Stimulated activated CD8-positive, alpha-beta memory T cell treated with anti-CD3 and anti-CD28 coated beads, Interleukin-4, amount 100 ng/mL, for 1 hour (primary cell): ENCODE measurements around the gene ZBTB43.

Experiments
- DNase-seq, 2 donors: peaks; one replicate each; pipeline ENCODE4 v3.0.0-alpha.2; 2020; ENCODE audit warnings: low read depth in 2 of 2, low spot score in 1 of 2

ZBTB43 gene

GRCh38 chr9:126856326-126856877 lies 51.6 kb downstream of the ZBTB43 start:
- no peak for DNase-seq

DNA sequence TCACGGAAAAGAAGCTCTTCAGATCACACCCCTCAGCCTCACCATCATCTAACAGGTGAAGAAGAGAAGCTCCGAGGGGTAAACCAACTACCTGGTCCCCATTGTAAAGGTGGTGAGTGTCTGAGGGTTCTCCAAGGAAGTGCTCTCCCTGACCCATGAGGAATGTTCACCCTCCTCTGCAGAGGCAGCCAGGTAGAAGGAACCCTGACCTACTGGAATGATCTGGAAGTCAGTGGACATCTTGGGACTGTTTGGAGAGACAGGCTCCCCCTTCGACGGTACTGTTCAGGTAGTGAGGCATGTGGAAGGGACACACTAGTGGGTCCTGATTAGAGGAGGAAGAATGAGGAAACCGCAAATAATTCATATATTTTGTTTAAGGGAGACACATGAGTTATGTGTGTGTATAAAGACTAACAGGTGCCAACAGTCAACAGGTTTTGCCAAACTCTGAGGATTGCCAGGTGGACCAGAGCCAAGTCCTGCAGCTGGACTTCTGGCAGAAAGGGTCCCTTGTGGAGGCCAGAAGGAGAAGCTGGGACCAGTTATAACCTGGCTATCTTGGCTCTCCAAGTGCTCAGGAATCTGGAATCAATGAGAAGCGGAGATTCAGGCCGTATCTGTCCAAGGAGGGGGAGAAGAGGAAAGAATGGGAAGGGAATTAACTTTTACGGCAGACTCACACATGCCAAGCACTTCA lies 52.6 kb downstream of the ZBTB43 start:
- DNase-seq = no peak

GRCh38 chr9:126859111-126859510 lies 54.3 kb downstream of the ZBTB43 start:
- no peak for DNase-seq

DNA sequence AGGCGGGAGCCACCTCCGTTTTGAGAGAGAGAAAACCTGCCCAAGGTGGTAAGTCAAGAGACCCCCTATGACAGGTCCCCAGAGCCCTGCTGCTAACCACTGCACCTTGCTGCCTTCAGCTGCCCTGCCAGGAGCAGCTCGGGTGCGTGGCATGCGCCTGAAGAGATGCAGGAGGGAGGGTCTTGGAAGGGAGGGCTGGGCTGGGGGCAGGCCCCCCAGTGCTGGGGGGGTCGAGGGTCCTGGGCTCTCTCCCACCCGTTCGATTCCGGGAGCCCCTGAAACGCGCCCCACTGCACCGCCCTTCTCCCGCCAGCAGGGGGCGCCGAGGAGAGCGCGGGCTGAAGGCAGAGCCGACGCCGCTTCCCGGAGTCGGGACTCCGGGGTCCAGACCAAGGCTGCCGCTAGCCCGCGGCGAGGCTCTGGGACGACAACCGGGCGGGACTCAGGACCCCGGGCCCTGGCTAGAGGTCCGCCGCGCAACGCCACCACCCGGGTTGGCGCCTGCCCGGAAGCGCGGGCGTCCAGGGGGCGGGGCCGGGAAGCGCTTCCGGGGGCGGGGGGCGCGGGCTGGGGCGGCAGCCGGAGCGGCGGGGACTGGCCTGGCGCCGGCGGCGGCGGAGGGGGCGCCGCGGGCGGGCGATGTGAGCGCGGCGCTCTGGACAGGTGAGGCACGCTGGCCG lies 55.4 kb downstream of the ZBTB43 start, which contains the start of gene ZBTB34:
ZBTB34 (plus strand) TSS at position 563 of the 680 bp plus-strand sequence. CDS start 18,761 bp downstream, outside the sequence.
- peak; percentile 57 to 60 for DNase-seq

DNA sequence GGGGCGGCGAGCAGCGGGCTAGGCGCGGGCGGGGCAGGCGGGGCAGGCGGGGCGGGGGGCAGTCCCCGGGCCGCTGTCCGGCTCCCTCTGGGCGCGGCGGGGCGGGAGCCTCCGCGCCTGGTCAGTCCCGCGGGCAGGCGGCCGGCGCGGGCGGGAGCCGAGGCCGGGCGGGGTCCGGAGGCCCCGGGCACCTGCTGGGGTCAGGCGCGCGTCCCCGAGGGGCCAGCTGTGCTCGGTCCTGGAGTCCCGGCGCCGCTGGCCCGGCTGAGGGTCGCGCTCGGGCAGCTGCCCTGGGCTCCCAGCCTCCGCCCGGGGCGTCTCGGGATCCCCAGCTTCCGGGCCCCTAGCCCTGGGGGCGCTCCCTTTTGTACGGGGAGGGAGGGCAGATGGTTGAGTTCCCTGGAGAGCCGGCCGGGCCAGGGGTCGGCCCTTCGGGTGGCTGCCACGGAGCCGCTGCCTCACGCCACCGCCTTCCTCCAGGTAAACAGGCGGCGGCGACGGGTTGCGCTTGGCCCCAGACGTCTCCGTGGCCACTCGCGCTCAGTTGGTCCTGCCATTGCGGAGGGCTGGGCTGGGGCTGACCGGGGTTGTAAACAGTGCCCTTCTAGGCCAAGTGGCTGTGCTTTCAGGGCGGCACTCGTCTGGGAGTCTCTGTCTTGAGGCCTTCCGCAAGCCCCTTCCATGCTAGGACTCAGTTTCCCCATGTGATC lies 56.1 kb downstream of the ZBTB43 start:
- DNase-seq = no peak

DNA sequence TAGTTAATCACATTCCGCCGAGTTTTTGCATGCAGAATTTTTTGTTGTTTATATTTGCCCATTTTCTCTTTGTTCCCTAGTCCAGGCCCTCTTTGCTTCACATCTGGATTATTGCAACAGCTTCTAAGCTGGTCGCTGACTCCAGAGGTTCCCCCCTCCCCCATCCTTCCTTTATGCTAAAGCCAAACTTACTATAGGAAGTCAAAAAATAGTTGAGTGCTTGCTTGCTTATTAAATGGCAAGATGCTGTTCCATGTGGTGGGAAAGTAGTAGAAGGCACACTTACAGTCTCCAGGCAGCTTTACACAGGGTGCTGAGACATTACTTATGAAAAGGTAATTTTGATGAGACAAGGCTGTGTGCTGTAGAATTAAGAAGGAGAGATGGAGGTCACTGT lies 56.9 kb downstream of the ZBTB43 start:
- DNase-seq = no peak

DNA sequence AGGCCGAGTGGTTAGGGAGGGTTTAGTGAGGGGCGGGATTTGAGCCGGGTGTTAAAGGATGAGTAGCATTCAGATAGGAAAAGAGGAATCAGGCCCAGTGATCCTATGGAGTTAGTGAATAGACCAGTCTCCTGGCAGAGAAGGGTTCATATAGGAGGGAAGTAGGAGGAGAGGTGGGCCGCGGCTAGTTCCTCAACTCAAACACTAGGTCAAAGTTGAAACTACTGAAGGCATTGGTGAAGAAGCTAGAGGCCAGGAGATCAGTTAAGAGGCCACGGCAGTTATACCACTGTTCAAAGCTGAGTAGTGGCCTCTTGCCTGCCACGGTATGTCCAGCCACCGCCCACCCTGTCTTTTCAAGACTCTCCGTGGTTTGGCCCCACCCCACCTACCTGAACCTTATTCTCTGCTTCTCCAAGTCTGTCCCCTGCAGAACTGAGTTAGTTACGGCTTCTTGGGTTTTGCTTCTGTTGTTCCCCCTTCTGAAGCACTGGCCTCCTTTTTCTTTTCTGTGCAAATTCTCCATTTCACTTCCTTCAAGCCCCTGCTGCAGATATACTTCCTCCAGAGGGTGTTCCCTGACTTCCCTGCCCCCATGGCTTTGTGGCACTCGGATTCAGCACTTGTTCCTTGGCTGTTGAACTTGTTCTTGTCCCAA lies 57.4 kb downstream of the ZBTB43 start:
- DNase-seq = no peak

- no peak for DNase-seq
Measured at GRCh38 chr9:126864771-126865170, 59.9 kb downstream of the ZBTB43 start.

DNA sequence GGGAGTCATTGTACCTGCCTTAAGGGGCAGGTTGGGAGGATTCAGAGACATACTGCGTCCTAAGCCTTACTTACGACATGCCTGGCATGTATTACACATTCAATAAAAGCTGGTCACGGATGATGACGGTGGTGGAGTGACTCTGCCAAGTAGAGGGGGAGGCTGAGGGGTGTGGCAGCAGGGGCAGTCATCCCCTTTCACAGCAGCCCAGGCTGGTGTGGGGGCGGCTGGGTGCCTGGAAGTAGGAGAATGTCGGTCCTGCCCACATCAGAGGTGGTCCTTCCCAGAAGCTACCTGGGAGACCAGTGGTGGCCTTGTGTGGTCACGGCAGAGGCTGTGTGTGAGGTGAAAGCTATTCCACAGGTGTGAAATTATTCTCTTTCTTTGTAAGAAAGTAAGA lies 64.5 kb downstream of the ZBTB43 start:
- DNase-seq = no peak

DNA sequence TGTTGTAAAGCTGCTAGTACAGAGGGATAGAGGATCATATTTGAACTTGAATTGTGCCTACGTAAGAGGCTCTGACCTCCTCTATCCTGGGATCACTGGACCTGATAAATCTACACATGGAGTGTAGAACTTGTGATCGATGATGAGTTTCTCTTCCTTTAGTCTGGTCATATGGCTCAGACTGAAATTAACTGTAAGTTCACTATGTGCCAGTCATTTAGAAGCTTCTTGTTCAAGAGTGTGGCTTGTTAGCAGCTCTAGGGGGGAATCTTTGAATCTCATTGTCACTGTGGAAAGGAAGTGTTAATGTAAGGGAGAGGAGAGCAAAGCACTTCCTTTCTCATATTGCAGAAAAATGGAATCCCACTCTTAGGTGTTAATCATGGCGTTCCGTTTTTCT lies 67.7 kb downstream of the ZBTB43 start:
- no peak for DNase-seq

DNA sequence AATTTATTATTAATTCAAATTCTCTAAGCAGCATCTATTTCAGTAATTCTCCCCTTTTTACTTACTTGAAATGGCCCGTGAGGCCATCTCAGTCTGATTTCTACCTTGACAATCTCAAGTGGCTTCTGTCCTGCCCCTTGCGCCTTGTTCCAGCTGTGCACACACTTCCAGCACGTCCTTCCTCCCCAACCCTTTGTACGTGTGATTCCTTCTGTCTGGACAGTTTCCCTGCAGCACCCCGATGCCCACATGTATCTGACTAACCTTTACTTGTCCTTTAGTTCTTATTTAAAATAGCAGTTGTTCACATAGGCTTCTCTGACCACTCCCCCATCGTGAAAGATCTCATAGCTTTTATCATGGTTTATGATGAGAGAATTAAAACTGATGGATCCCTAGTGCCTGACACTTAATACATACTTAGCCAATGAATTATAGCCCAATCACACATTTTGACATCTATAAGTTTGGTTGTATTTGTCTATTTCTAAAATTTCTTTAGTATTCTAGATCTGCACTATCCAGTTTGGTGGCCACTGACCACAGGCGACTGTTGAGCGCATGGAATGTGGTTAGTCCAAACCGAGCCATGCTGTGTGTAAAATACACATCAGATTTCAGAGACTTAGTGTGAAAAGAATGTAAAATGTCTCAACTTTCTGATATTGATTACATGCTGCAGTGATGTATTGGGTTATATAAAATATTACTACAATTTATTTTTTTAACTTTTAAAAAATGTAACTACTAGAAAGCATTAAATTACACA lies 69.9 kb downstream of the ZBTB43 start:
- DNase-seq = no peak

DNA sequence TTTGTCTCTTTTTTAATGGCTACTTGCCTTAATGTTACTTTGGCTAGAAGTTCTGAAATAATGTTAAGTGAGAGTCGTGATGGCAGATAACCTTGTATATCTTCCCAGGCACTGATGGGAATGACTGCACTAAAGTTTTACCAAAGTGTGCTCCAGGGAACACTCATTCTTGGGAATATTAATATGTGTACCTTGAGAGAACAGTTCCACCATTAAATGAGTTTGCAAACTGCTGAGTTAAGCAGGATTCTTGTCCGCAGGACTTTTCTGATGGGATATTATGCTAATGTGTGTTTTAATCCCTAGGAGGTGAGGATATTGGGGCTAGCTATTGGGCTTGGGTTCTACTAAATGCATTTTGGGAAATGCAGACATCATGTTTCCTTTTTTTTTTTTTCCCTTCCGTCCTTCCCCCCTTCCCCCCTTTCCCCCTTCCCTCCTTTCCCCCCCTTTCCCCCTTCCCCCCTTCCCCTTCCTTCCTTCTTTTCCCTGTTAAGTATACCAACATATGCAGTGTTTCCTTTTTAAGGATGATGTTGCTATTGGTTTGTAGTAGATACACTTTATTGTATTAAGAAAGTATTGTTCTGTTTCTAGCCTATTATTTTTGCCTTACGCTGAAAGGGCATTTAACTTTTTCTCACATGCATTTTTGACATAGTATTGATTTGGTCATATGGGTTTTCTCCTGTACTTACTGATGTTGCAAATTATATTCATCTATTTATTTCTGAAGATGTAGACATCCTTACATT lies 71.1 kb downstream of the ZBTB43 start:
- DNase-seq = no peak

GRCh38 chr9:126876531-126876930 lies 71.7 kb downstream of the ZBTB43 start:
- no peak for DNase-seq

DNA sequence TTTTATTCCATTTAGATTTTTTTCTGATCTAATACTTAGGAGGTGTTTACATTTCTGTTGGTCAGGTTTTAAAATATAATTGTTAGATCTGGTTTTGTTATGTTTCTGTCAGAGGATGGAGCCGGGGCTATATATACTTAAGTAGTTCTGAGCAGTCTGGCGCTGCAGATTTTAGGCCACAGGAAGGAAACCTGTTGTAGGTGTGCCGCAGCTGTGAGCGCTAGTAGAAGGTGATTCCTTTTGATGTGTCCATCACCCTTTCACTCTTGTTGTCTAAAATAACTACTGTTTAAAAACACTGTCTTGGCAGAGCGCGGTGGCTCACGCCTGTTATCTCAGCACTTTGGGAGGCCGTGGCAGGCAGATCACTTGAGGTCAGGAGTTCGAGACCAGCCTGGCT lies 72.6 kb downstream of the ZBTB43 start:
- no peak for DNase-seq

DNA sequence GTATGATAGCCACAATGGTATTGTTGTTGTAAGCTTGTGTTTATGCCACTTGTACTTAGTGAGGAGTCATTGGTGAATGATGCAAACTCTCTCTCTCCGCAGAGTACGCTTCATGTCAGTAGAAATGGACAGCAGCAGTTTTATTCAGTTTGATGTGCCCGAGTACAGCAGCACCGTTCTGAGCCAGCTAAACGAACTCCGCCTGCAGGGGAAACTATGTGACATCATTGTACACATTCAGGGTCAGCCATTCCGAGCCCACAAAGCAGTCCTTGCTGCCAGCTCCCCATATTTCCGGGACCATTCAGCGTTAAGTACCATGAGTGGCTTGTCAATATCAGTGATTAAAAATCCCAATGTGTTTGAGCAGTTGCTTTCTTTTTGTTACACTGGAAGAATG lies 74.4 kb downstream of the ZBTB43 start:
- no peak for DNase-seq

DNA sequence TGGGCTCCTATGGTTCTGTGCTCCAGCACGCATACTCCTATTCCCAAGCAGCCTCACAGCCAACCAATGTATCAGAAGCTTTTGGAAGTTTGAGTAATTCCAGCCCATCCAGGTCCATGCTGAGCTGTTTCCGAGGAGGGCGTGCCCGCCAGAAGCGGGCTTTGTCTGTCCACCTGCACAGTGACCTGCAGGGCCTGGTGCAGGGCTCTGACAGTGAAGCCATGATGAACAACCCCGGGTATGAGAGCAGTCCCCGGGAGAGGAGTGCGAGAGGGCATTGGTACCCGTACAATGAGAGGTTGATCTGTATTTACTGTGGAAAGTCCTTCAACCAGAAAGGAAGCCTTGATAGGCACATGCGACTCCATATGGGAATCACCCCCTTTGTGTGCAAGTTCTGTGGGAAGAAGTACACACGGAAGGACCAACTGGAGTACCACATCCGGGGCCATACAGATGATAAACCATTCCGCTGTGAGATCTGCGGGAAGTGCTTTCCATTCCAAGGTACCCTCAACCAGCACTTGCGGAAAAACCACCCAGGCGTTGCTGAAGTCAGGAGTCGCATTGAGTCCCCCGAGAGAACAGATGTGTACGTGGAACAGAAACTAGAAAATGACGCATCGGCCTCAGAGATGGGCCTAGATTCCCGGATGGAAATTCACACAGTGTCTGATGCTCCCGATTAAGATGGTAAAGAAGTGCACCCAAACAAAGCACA lies 75.5 kb downstream of the ZBTB43 start:
- DNase-seq = no peak

GRCh38 chr9:126880947-126881332 lies 76.1 kb downstream of the ZBTB43 start:
- DNase-seq = no peak

DNA sequence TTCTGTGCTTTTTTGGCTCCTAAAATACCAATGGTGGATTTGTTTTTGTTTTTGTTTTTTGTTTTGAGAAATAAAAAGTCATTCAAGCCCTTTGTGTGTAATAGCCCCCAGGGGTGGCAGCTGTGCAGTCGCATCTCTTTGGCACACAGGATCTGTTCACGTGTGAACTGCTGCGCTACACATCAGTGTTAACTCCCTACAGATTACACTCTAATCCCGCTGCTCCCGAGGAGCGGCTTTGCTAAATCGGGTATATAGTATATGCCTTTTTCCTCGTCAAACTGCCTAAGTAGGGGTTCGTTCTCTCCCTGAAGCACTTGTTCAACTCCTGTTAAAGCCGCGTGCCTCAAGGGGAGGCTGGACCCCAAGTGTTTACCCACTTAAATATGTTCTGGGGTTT lies 77.9 kb downstream of the ZBTB43 start:
- DNase-seq = no peak

DNA sequence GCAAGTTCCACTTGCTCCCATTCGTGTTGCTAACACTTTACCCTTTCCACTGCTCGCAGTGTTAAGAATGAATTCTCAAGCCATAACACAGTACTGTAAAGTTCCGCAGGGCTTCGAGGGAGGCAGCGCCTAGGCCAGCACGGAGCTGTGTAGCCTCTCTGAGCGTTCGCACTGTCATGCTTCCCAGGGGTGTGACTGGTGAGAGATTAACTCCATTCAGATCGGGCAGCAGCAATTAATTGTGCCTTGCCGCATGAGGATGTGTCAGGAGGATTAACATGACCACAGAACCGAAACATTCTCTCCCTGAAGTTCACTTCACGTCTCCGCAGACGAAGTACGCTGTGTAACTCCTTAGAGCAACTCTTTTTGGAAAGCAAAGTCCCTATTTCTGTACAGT lies 78.8 kb downstream of the ZBTB43 start:
- no peak for DNase-seq
